AG10803 (cell line): ENCODE results near the gene CNTF.

ENCODE experiments used
- DNase-seq: peaks from one replicate; pipeline ENCODE4 v3.0.0; 2010; ENCODE audit warnings: low read depth
- H3K4me3 ChIP-seq: 2 replicates; pipeline ENCODE4 v1.5.1; 2011; ENCODE audit warnings: mild to moderate bottlenecking, low read length, control low read depth
- TF ChIP-seq, protein P1 (sequence below): conservative IDR thresholded peaks from 2 replicates; pipeline ENCODE4 v1.5.1; 2011; ENCODE audit warnings: mild to moderate bottlenecking, low read length, control low read depth, inconsistent platforms

CNTF gene

DNA sequence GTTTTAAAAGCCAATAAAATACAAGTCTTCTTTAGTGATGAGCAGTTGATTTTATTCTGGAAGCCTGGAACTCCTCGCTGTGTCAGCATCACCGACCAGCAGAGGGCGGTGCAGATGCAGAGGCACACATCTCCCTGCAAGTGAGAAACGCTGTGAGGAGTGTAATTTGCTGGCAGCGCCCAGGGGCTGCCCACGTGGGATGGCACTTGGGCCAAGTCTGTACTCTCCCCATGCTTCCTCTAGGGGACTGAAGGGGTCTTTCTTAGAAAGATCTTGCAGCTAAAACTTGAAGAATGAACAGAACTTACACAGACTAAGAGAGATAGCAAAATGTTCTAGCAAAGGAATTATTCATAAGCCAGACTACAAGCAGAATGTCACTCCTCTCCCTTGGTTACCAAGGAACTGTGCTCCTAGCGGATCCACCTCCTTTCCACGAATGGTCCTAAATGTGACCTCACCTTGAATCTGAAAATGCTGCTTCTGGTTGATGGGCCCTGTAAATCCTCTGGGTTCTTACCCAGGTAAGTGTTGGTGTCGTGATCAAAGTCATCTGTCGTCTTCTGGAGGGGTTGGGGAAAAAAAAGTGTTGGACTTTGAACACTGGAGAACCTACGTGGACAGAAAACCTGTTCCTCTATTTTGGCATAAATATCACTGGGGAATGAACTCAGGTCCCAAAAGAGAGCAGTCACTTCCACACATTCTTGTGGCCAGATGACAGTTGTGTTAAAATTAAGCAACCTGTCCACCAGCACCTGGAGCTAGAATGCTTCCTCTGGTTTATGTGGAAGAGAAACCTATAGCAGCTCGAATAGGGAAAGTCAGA lies 31.8 kb downstream of the CNTF start:
- H3K4me3 ChIP-seq = no peak overlapping the region
- peak; percentile 73 for DNase-seq
- TF ChIP-seq, protein P1, sequence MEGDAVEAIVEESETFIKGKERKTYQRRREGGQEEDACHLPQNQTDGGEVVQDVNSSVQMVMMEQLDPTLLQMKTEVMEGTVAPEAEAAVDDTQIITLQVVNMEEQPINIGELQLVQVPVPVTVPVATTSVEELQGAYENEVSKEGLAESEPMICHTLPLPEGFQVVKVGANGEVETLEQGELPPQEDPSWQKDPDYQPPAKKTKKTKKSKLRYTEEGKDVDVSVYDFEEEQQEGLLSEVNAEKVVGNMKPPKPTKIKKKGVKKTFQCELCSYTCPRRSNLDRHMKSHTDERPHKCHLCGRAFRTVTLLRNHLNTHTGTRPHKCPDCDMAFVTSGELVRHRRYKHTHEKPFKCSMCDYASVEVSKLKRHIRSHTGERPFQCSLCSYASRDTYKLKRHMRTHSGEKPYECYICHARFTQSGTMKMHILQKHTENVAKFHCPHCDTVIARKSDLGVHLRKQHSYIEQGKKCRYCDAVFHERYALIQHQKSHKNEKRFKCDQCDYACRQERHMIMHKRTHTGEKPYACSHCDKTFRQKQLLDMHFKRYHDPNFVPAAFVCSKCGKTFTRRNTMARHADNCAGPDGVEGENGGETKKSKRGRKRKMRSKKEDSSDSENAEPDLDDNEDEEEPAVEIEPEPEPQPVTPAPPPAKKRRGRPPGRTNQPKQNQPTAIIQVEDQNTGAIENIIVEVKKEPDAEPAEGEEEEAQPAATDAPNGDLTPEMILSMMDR = peak; percentile 92

DNA sequence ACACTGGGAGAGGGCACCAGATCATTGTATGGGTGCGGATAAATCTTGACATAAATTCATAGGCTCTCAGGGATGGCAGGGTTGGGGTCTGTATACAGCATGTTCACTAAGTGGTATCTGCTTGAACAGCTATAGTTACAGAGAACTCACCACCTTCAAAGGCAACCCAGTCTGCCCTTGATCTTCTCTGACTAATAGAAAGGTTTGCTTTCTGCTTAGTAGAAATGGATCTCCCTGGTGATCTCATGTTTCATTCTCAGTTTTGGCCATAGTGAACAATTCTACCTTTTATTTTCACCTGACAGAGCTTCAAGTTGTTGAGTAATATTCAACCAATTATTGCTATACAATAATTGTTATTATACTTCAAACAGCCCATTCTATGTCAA lies 32.4 kb downstream of the CNTF start:
- no peak for DNase-seq
- H3K4me3 ChIP-seq = no peak overlapping the region
- TF ChIP-seq, protein P1 = no peak

DNA sequence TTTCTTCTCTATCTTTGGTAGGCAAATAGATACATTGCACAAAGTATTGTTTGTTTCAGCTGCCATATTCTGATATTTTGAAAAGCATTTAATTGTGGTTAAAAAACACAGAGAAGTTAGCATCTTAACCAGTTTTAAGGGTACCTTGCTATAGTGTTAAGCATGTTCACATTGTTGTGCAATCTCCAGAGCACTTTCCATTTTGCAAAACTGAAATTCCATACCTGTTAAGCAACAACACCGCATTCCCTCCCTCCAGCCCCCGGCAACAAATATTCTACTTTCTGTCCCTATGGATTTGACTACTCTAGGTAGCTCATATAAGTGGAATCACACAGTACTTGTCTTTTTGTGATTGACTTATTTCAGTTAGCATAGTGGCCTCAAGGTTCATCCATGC lies 33.9 kb downstream of the CNTF start:
- DNase-seq = no peak
- no peak overlapping the region for H3K4me3 ChIP-seq
- TF ChIP-seq, protein P1 = no peak

DNA sequence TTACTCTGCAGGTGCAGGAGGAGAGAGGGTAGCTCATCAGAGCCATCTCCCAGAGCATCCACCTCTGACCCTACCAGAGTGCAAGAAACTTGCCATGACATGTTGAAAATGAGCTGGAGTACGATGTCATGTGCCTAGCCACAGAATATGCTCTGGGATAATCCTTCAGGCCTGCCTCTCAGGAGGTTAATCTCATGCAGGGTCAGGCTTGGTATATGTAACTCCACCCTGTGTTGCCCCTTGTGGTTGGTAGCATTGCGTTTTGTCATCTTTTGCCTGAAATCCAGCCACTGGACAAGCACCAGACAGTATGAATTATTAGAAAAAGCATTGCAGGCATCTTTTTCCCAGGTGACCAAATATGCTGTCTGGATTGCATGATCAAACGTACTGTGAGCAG lies 36.2 kb downstream of the CNTF start:
- no peak for DNase-seq
- H3K4me3 ChIP-seq = no peak overlapping the region
- TF ChIP-seq, protein P1 = no peak

DNA sequence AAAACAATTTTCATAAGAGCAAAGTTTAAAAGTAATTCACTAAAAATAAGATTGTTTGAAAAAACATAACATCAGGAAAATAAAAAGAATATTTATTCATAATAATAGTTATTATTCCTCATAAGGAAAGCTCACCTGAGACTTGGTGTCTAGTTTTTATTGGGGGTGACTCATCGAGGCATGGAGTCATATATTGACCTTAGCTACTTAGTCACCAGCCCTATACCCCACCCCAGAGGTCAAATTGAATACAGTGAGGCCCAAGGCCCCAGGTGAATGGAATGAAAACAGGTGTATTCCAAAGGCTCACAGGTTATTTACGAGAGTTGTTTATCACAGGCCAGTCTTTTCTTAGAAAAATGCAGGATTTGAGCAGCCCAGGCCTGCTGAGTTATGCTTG lies 36.9 kb downstream of the CNTF start:
- TF ChIP-seq, protein P1 = no peak
- H3K4me3 ChIP-seq = no peak overlapping the region
- DNase-seq = no peak

DNA sequence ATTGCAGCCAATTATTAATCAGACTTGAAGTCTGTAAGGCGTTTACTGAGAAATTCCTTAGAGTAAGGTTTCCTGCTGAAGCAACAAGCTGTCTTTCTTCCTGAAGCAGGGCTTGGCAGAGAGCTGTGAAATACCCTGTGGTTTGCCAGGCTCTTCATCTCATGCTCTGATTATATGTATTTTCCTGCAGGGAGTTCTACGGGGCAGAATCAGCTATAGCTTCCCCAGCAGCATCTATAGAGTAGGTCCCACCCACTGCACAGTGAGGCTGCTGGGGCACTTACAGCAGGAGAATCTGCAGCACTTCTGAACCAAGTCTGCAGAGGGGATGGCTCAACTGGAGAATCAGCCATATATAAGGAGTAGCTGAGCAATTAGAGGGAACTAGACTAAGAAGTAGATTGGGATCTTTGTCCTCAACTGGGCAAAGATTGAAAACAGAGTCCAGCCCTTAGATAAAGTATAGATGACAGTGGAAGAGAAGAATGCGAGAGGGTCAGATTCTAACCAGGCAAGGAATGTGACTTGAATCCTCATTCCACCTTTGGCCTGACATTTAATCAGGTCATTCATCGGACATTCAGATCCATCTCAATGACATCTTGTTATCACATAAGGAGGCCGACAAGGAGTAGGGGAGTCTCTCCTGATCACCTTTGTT lies 37.6 kb downstream of the CNTF start:
- H3K4me3 ChIP-seq = no peak overlapping the region
- TF ChIP-seq, protein P1 = no peak
- DNase-seq = no peak
